H1 (cell line): ENCODE measurements around the gene RESP18. TPM values are rescaled to one million over a fixed set of nuclear protein-coding genes. Genes with fewer than 3 reads are reported as not detected.

Experiments
- CTCF ChIA-PET: fragments of 300-600 bp; sonication (Branson Sonifier 250); formaldehyde crosslinking; loops from one replicate; lab custom pipeline; 2021; ENCODE audit not compliant: partially characterized antibody; lab: Charles Lee
- POLR2A ChIA-PET: fragments of 300-600 bp; sonication (Branson Sonifier 250); formaldehyde crosslinking; loops from one replicate; lab custom pipeline; 2021; ENCODE audit warnings: inconsistent platforms; ENCODE audit not compliant: partially characterized antibody; lab: Charles Lee
- DNase-seq, 2 experiments: peaks; one replicate each; pipeline versions ENCODE4 v3.0.0 to v3.0.0-alpha.2; 2010 to 2022; ENCODE audit warnings: low spot score in 2 of 2, low read depth in 1 of 2, mixed read lengths in 1 of 2
- FAIRE-seq: peaks from 2 replicates; lab custom pipeline; 2011; peaks lifted over from hg19 to GRCh38; lab: Jason Lieb, UNC
- H2AFZ ChIP-seq: 2 replicates; pipeline ENCODE4 v1.8.1; 2012; ENCODE audit warnings: low read length, inconsistent platforms
- H2AK5ac ChIP-seq: 2 replicates; pipeline ENCODE4 v1.6.1; 2013; ENCODE audit warnings: low read depth, low read length
- H2BK120ac ChIP-seq: replicated peaks from 2 replicates; pipeline ENCODE3; 2013; ENCODE audit warnings: low read depth, low read length, inconsistent platforms
- H2BK12ac ChIP-seq: 2 replicates; pipeline ENCODE4 v1.6.1; 2013; ENCODE audit warnings: low read depth, low read length
- H2BK15ac ChIP-seq: 2 replicates; pipeline ENCODE4 v1.6.1; 2013; ENCODE audit warnings: low read length
- H2BK20ac ChIP-seq: 2 replicates; pipeline ENCODE4 v1.6.1; 2013; ENCODE audit warnings: low read length
- H2BK5ac ChIP-seq: 2 replicates; pipeline ENCODE4 v1.6.1; 2013; ENCODE audit warnings: low read depth, low read length
- H3K14ac ChIP-seq: 2 replicates; pipeline ENCODE4 v1.6.1; 2013; ENCODE audit warnings: inconsistent platforms; ENCODE audit not compliant: insufficient read length
- H3K18ac ChIP-seq: 2 replicates; pipeline ENCODE4 v1.6.1; 2013; ENCODE audit warnings: low read length; ENCODE audit errors: extremely low read depth
- H3K23ac ChIP-seq: 2 replicates; pipeline ENCODE4 v1.6.1; 2013; ENCODE audit warnings: inconsistent platforms; ENCODE audit not compliant: insufficient read length
- H3K23me2 ChIP-seq: 2 replicates; pipeline ENCODE4 v1.6.1; 2013; ENCODE audit warnings: low read depth, low read length
- H3K27ac ChIP-seq: 2 replicates; pipeline ENCODE4 v1.6.1; 2011; ENCODE audit warnings: low read depth, low read length, inconsistent platforms
- H3K27me3 ChIP-seq, 4 experiments: replicated peaks in 1 of 4; 1 replicate in 1 of 4; 2 replicates in 3 of 4; pipeline versions ENCODE4 v1.6.1 to v1.8.1; 2011 to 2013; ENCODE audit warnings: low read length in 3 of 4, mild to moderate bottlenecking in 3 of 4, inconsistent platforms in 2 of 4, mixed read lengths in 2 of 4, moderate library complexity in 1 of 4; ENCODE audit not compliant: control insufficient read depth in 3 of 4, insufficient read depth in 3 of 4; ENCODE audit errors: extremely low read depth in 1 of 4
- H3K36me3 ChIP-seq, 4 experiments: 2 replicates each; pipeline versions ENCODE4 v1.6.1 to v1.8.1; 2011 to 2013; ENCODE audit warnings: mild to moderate bottlenecking in 4 of 4, low read length in 3 of 4, moderate library complexity in 2 of 4, control low read depth in 1 of 4, inconsistent platforms in 1 of 4; ENCODE audit not compliant: insufficient read depth in 4 of 4, control insufficient read depth in 2 of 4
- H3K4ac ChIP-seq: replicated peaks from 2 replicates; pipeline ENCODE3; 2013; ENCODE audit warnings: low read length, low read depth, mixed read lengths, inconsistent platforms; ENCODE audit not compliant: insufficient read length
- H3K4me1 ChIP-seq, 4 experiments: replicated peaks in 1 of 4; 1 replicate in 1 of 4; 2 replicates in 3 of 4; pipeline versions ENCODE4 v1.6.1 to v1.8.1; 2011 to 2013; ENCODE audit warnings: low read length in 3 of 4, inconsistent platforms in 2 of 4, mixed read lengths in 1 of 4; ENCODE audit not compliant: insufficient read depth in 4 of 4, control insufficient read depth in 3 of 4
- H3K4me2 ChIP-seq, 2 experiments: 2 replicates each; pipeline versions ENCODE4 v1.6.1 to v1.8.1; 2011 to 2013; ENCODE audit warnings: low read depth in 2 of 2, low read length in 2 of 2, control low read depth in 1 of 2, inconsistent platforms in 1 of 2, mild to moderate bottlenecking in 1 of 2; ENCODE audit not compliant: insufficient read depth in 1 of 2
- H3K4me3 ChIP-seq, 4 experiments: fragments of 200-600, 300-600 bp in 1 of 4; sonication (generic), shearing (Covaris generic), sonication (Bioruptor Twin) in 1 of 4; 2 replicates each; pipeline versions ENCODE4 v1.5.1 to v1.8.1; 2011 to 2016; ENCODE audit warnings: low read length in 4 of 4, low read depth in 3 of 4, control low read depth in 2 of 4, inconsistent platforms in 2 of 4, mild to moderate bottlenecking in 2 of 4, mixed read lengths in 1 of 4, moderate library complexity in 1 of 4; ENCODE audit not compliant: insufficient read depth in 2 of 4; ENCODE audit errors: extremely low read depth in 1 of 4
- H3K56ac ChIP-seq: replicated peaks from 2 replicates; pipeline ENCODE3; 2013; ENCODE audit warnings: low read depth, mild to moderate bottlenecking, mixed read lengths, low read length, inconsistent platforms; ENCODE audit not compliant: insufficient read length
- H3K79me1 ChIP-seq: 2 replicates; pipeline ENCODE4 v1.6.1; 2013; ENCODE audit warnings: low read depth, low read length, control low read depth
- H3K79me2 ChIP-seq, 2 experiments: 2 replicates each; pipeline versions ENCODE4 v1.6.1 to v1.8.1; 2012 to 2013; ENCODE audit warnings: low read length in 2 of 2, mild to moderate bottlenecking in 2 of 2, inconsistent platforms in 1 of 2; ENCODE audit not compliant: insufficient read depth in 2 of 2, control insufficient read depth in 1 of 2
- H3K9ac ChIP-seq, 4 experiments: replicated peaks in 1 of 4; 1 replicate in 1 of 4; 2 replicates in 3 of 4; pipeline versions ENCODE4 v1.6.1 to v1.8.1; 2011 to 2013; ENCODE audit warnings: low read depth in 3 of 4, low read length in 3 of 4, control low read depth in 2 of 4, mild to moderate bottlenecking in 2 of 4, moderate library complexity in 2 of 4, inconsistent platforms in 1 of 4; ENCODE audit errors: extremely low read depth in 1 of 4
- H3K9me3 ChIP-seq, 2 experiments: 2 replicates each; pipeline versions ENCODE4 v1.6.1 to v1.8.1; 2012 to 2013; ENCODE audit warnings: mild to moderate bottlenecking in 2 of 2, moderate library complexity in 2 of 2, control low read depth in 1 of 2, inconsistent platforms in 1 of 2, low read depth in 1 of 2, low read length in 1 of 2, mixed read lengths in 1 of 2; ENCODE audit not compliant: insufficient read depth in 2 of 2
- H4K20me1 ChIP-seq, 2 experiments: replicated peaks in 1 of 2; 2 replicates each; pipeline versions ENCODE3 to v1.8.1; 2011 to 2013; ENCODE audit warnings: inconsistent platforms in 2 of 2, low read length in 2 of 2, mild to moderate bottlenecking in 1 of 2; ENCODE audit not compliant: insufficient read depth in 2 of 2, control insufficient read depth in 1 of 2
- H4K5ac ChIP-seq: 2 replicates; pipeline ENCODE4 v1.6.1; 2013; ENCODE audit warnings: low read length, low read depth, mixed read lengths, inconsistent platforms; ENCODE audit not compliant: insufficient read length
- H4K8ac ChIP-seq: 2 replicates; pipeline ENCODE4 v1.8.0; 2013; ENCODE audit warnings: mild to moderate bottlenecking, moderate library complexity, low read length, inconsistent platforms; ENCODE audit not compliant: insufficient read depth; ENCODE audit errors: extremely low read depth
- H4K91ac ChIP-seq: replicated peaks from 2 replicates; pipeline ENCODE3; 2013; ENCODE audit warnings: low read length, mixed read lengths, inconsistent platforms; ENCODE audit not compliant: insufficient read length
- CTBP2 ChIP-seq: IDR thresholded peaks from 2 replicates; pipeline ENCODE4 v1.7.0; 2011; ENCODE audit warnings: borderline replicate concordance, mild to moderate bottlenecking, moderate library complexity, mixed read lengths, low read length; ENCODE audit not compliant: insufficient read depth, insufficient read length
- SIRT6 ChIP-seq: IDR thresholded peaks from one replicate; pipeline ENCODE4 v1.7.1; 2012; ENCODE audit warnings: low read length, inconsistent platforms
- WGBS, 2 experiments: shearing (Covaris generic) in 1 of 2; methylation state at CpG; one replicate each; pipeline versions ENCODE4 v1.1.6 to v1.1.7; 2013 to 2015; ENCODE audit warnings: low lambda C conversion rate in 2 of 2, mixed read lengths in 2 of 2, inconsistent platforms in 1 of 2, low coverage in 1 of 2, missing lambda C conversion rate in 1 of 2; ENCODE audit not compliant: insufficient replicate concordance in 2 of 2, insufficient coverage in 1 of 2, insufficient read length in 1 of 2; ENCODE audit errors: extremely low coverage in 1 of 2, missing lambda C conversion rate in 1 of 2; 5-methylcytosine and 5-hydroxymethylcytosine counted together
- polyA plus RNA-seq, 7 experiments: library from polyadenylated mRNA; depleted of rRNA in 3 of 7; stranded (reverse) in 5 of 7; unstranded in 2 of 7; fragments of >200 nt in 5 of 7; fragments of 200-250 nt in 2 of 7; gene quantifications; 1 replicate in 5 of 7; 2 replicates in 1 of 7; 4 replicates in 1 of 7; pipeline versions ENCODE4 v1.2.1 to v1.2.3, GENCODE V29; 2011 to 2013; ENCODE audit warnings: missing spikeins in 2 of 7, mixed read lengths in 2 of 7
- total RNA-seq: library from RNA; stranded (reverse); fragmentation: NEBNext Ultra II Directional; extraction: Animal tissue kit (Norgen Biotek cat#: 25700); gene quantifications from 2 replicates; pipeline ENCODE4 v1.2.1, GENCODE V29; 2021

RESP18 gene
- total and polyA plus RNA-seq, 2 of the 8 experiments (the other 6 are each of a cell fraction or from before 2014, with no cell fraction given), result not detected

DNA sequence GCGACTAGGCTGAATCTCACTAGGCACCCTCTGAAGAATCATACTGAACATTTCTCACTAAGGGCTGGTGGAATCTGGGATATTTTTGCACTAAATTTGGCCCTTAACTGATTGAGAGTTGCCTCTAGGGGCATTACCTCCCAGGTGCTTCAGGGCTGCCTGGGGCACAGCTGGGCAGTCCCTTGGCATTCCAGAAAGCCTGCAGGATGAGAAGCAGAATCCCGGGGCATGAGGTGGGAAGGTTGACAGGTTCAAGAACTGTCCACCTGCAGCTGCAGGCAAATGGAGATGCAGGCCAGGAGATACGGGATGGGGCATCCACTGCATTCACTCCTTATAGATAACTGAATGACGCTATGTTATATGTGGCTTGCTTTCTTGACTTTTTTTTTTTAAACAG, 7.4 kb downstream of the RESP18 start:
- ChIA-PET POLR2A (no interaction called here), CTCF (interaction anchor here (0.7 to 1.5 kb wide), 5 partner anchors 30 to 149 kb away, joined by 3 to 4 read pairs (median 4); partner anchors contain the start of gene CNPPD1)
- no peak overlapping the region for H2AK5ac ChIP-seq
- H3K18ac ChIP-seq, result no peak overlapping the region
- H3K56ac ChIP-seq, result no peak overlapping the region
- no peak overlapping the region for H4K5ac ChIP-seq
- TF ChIP-seq CTBP2 (no peak), SIRT6 (no peak)
- H2BK12ac ChIP-seq, result no peak overlapping the region
- no peak overlapping the region for H4K8ac ChIP-seq
- 83% methylated on average over 4 of the region's 4 CpGs; no CpG with 5 or more reads in 1 of the 2 experiments for WGBS, 2 experiments
- DNase-seq, result no peak
- H3K9ac ChIP-seq, result no peak overlapping the region
- no peak overlapping the region for H3K4me2 ChIP-seq
- no peak overlapping the region for H3K23ac ChIP-seq
- no peak overlapping the region for H3K4me3 ChIP-seq
- H2AFZ ChIP-seq, result no peak overlapping the region
- no peaks in the 10 kb centered on the region for H3K36me3 ChIP-seq
- H3K4me1 ChIP-seq, result no peaks in the 10 kb centered on the region
- FAIRE-seq, result no peak
- no peak overlapping the region for H3K27ac ChIP-seq
- H3K9me3 ChIP-seq, result no peaks in the 10 kb centered on the region
- H3K79me1 ChIP-seq, result no peaks in the 10 kb centered on the region
- H3K27me3 ChIP-seq, result peaks cover 0 to 6% (median 2%) of the 10 kb centered on the region in 4 experiments; a peak in 4 of 7 replicates
- H3K14ac ChIP-seq, result no peak overlapping the region
- no peak overlapping the region for H4K91ac ChIP-seq
- H3K4ac ChIP-seq, result no peak overlapping the region
- H2BK15ac ChIP-seq, result no peak overlapping the region
- no peaks in the 10 kb centered on the region for H3K23me2 ChIP-seq
- H3K79me2 ChIP-seq, result no peaks in the 10 kb centered on the region
- no peak overlapping the region for H2BK20ac ChIP-seq
- H2BK120ac ChIP-seq, result no peak overlapping the region
- no peak overlapping the region for H2BK5ac ChIP-seq
- no peaks in the 10 kb centered on the region for H4K20me1 ChIP-seq
